ENCODE measurements around the gene C19orf38. TPM values are rescaled to one million over a fixed set of nuclear protein-coding genes. Genes with fewer than 3 reads are reported as not detected.

C19orf38 gene
- total and polyA plus RNA-seq, 2 of the 4 experiments (the other 2 are of a cell fraction) = 0.18 to 0.19 TPM

DNA sequence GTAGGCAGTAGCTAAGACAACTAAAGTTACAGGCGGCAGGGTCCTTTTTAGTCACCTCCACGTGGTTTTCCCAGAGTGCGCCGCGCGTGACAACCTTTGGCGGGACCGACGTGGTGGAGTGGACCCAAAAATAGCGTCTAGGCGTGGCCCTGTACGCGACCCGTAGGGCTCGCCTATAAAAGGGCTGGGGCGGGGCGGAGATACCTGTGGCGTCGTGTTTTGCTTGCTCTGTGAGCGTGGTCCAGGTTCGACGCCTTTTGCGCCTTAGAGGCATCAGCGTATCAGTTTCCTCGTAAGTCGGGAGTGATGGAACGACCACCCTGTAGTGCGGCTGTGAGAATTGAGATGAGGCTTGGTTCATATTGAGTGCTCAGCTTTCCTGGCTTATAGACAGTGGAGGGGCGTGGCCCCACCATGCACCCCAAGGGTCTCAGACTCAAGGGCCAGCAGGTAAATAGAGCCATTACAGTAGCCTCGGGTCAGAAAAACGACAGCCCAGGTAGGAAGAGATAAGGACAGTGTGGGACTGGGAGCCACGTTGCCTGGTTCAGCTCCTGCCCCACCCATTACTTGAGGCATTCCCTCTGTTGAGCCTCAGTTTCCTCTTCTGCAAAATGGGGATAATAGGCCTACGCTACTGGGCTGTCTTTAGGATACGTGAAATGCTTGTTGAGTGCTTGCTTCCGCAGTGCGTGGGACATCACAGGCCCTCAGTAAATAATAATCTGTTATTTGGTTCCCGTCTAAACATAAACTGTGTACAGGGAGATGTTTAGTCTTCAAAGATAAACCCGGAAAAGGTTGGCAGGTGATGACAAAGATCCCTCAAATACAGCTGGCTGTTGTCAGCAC is 11.5 kb upstream of the C19orf38 start:
- peak; percentile 54; the same call in 1 of the 2 replicates for TF ChIP-seq MXI1 (IDR thresholded peaks at IDR 0.05; ENCODE audit: borderline replicate concordance, low read depth, low read length)
- TF ChIP-seq BHLHE40 (IDR thresholded peaks at IDR 0.05; ENCODE audit: low read depth, low read length) = peak; percentile 26; the same call in 1 of the 2 replicates
- no peak for TF ChIP-seq MAZ (IDR thresholded peaks at IDR 0.05; ENCODE audit: borderline replicate concordance, low read depth, low read length)
- TF ChIP-seq, protein P1, sequence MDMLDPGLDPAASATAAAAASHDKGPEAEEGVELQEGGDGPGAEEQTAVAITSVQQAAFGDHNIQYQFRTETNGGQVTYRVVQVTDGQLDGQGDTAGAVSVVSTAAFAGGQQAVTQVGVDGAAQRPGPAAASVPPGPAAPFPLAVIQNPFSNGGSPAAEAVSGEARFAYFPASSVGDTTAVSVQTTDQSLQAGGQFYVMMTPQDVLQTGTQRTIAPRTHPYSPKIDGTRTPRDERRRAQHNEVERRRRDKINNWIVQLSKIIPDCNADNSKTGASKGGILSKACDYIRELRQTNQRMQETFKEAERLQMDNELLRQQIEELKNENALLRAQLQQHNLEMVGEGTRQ (IDR thresholded peaks at IDR 0.05; ENCODE audit: low read depth, low read length) = peak; percentile 93
- Histone ChIP-seq H3K4ac (ENCODE audit: low read depth, low read length) (peak overlapping the region; percentile 81), H3K4me1 (ENCODE audit: control insufficient read depth, insufficient read depth, low read length) (peaks cover 9% of the 10 kb centered on the region), H2AK9ac (replicated peaks; ENCODE audit: low read depth, low read length, poor library complexity) (peak overlapping the region; percentile 97), H4K8ac (ENCODE audit: low read depth in 2 of 2, low read length in 2 of 2) (peak overlapping the region; percentile 99 to 100), H3K9ac (ENCODE audit: low read depth, low read length) (peak overlapping the region; percentile 66), H3K27me3 (ENCODE audit: control insufficient read depth, insufficient read depth, low read length) (no peaks in the 10 kb centered on the region), H2AFZ (replicated peaks; ENCODE audit: low read length, poor library complexity) (peak overlapping the region; percentile 98), H3K23ac (ENCODE audit: low read depth, low read length) (peak overlapping the region; percentile 63; the same call in 1 of the 2 replicates), H3K36me3 (ENCODE audit: control insufficient read depth, insufficient read depth, low read length) (peaks cover 25% of the 10 kb centered on the region), H2BK5ac (ENCODE audit: low read depth, low read length, poor library complexity, severe bottlenecking) (peak overlapping the region; percentile 97), H3K18ac (ENCODE audit: low read depth, low read length) (peak overlapping the region; percentile 87), H3K79me1 (ENCODE audit: low read depth in 1 of 2, low read length in 2 of 2) (peaks cover 11 to 17% of the 10 kb centered on the region in 2 experiments; a peak in 3 of 4 replicates), H3K4me2 (ENCODE audit: low read depth, low read length) (peak overlapping the region; percentile 75), H3K56ac (ENCODE audit: extremely low read depth, insufficient read depth, low read length) (peak overlapping the region; percentile 96), H3K4me3 (ENCODE audit: insufficient read depth, low read depth, low read length) (peak overlapping the region; percentile 64), H3K9me3 (ENCODE audit: control insufficient read depth, insufficient read depth, low read length) (peaks cover 5% of the 10 kb centered on the region), H3K9me1 (ENCODE audit: insufficient read depth, low read length) (peaks cover 7% of the 10 kb centered on the region; the same call in 1 of the 2 replicates), H2BK20ac (ENCODE audit: low read depth, low read length) (0 out of 2 replicates have a peak overlapping the region, but pooled peaks have one; percentile 18), H2AK5ac (ENCODE audit: low read depth, low read length) (peak overlapping the region; percentile 97), H4K20me1 (ENCODE audit: insufficient read depth, low read length) (no peaks in the 10 kb centered on the region; the same call in 1 of the 2 replicates), H4K91ac (ENCODE audit: insufficient read depth, low read depth, low read length) (peak overlapping the region; percentile 85), H3K27ac (ENCODE audit: insufficient read depth, low read length) (peak overlapping the region; percentile 96), H2BK120ac (ENCODE audit: low read depth, low read length) (peak overlapping the region; percentile 54), H2BK15ac (ENCODE audit: low read depth, low read length) (peak overlapping the region; percentile 84; the same call in 2 of the 3 replicates), H4K5ac (ENCODE audit: low read depth, low read length) (peak overlapping the region; percentile 96), H3K14ac (replicated peaks; ENCODE audit: low read depth, low read length) (peak overlapping the region; percentile 88)
- no peak for DNase-seq
- POLR2A ChIA-PET (ENCODE audit: unreplicated experiment) = interaction anchor here (0.5 to 0.9 kb wide), 4 partner anchors 16 to 29 kb away, joined by 4 to 14 read pairs (median 6); no protein-coding TSS in a partner anchor
- in situ Hi-C loops (cut with MboI; ENCODE audit: low sequenced_read_pairs) (no loop called here), intact Hi-C loops (cut with micrococcal nuclease) (loop anchor here (1.0 kb wide), 1 partner anchor 28 kb away; no protein-coding TSS in a partner anchor), dilution Hi-C loops (cut with HindIII; ENCODE audit: low sequenced_read_pairs, unreplicated experiment) (no loop called here)
- no TSS peak for BruUV-seq (replicated peaks)
- ATAC-seq (ENCODE audit: low read depth) = peak; percentile 28
- WGBS, 2 experiments (ENCODE audit: extremely low coverage in 2 of 2, insufficient read length in 1 of 2) = 14% methylated on average over 25 of the region's 38 CpGs; no CpG with 5 or more reads in 1 of the 2 experiments
- CTCF ChIA-PET = interaction anchor here (0.6 to 1.7 kb wide), 6 partner anchors 22 to 120 kb away, joined by 3 to 7 read pairs (median 5); partner anchors contain the start of gene DNM2

All from IMR-90 (cell line).